Stomach (tissue), 9 donors: ENCODE measurements around the gene WNT9B. TPM values are rescaled to one million over a fixed set of nuclear protein-coding genes. Genes with fewer than 3 reads are reported as not detected.
A peak's percentile ranks its signal among the peaks of the same experiment; 100 is the strongest.
"Not testable (repeated sequence)": the region's sequence is repeated elsewhere in the genome, so short reads cannot be mapped to it uniquely, and the experiment has no call there.

ENCODE experiments used
- DNase-seq, 2 donors: peaks; one replicate each; pipeline versions ENCODE4 v3.0.0 to v3.0.0-alpha.2; 2013 to 2019
- H3K27ac ChIP-seq, 5 donors: fragments of 200-600 bp in 4 of 5; sonication (generic) in 4 of 5; one replicate each; pipeline ENCODE4 v1.5.1; 2013 to 2019; ENCODE audit warnings: mild to moderate bottlenecking in 1 of 5, moderate library complexity in 1 of 5
- H3K27me3 ChIP-seq, 3 donors: fragments of 200-600 bp; sonication (generic); one replicate each; pipeline ENCODE4 v1.5.1; 2017 to 2019; ENCODE audit warnings: mixed run types in 1 of 3
- H3K36me3 ChIP-seq, 4 donors: fragments of 200-600 bp; sonication (generic); 1 replicate in 3 of 4; 2 replicates in 1 of 4; pipeline ENCODE4 v1.5.1; 2016 to 2019
- H3K4me1 ChIP-seq, 4 donors: fragments of 200-600 bp; sonication (generic); one replicate each; pipeline ENCODE4 v1.5.1; 2016 to 2019
- H3K4me3 ChIP-seq, 4 donors: fragments of 200-600 bp; sonication (generic) in 3 of 4; one replicate each; pipeline ENCODE4 v1.5.1; 2016 to 2019; ENCODE audit warnings: mild to moderate bottlenecking in 1 of 4
- H3K9me3 ChIP-seq, 4 donors: fragments of 200-600 bp; sonication (generic); one replicate each; pipeline ENCODE4 v1.5.1; 2016 to 2019
- CTCF ChIP-seq, 7 experiments: fragments of 450-650 bp in 4 of 7; fragments of 200-600 bp in 3 of 7; sonication (generic) in 3 of 7; IDR thresholded peaks; one replicate each; pipeline ENCODE4 v1.5.1; 2016 to 2019; ENCODE audit warnings: antibody characterized with exemption in 7 of 7, control low read depth in 2 of 7, mild to moderate bottlenecking in 1 of 7
- EP300 ChIP-seq: sonication (generic); formaldehyde crosslinking; IDR thresholded peaks from one replicate; pipeline ENCODE4 v1.6.1; 2017; ENCODE audit warnings: antibody characterized with exemption
- POLR2A ChIP-seq, 4 donors: fragments of 450-650 bp; IDR thresholded peaks; one replicate each; pipeline ENCODE4 v1.6.1; 2016; ENCODE audit warnings: antibody characterized with exemption in 4 of 4, control low read depth in 2 of 4, mild to moderate bottlenecking in 1 of 4, moderate library complexity in 1 of 4
- POLR2AphosphoS5 ChIP-seq, 3 donors: sonication (generic); formaldehyde crosslinking; IDR thresholded peaks; one replicate each; pipeline ENCODE4 v1.6.1; 2016; ENCODE audit warnings: antibody characterized with exemption in 3 of 3
- WGBS, 5 donors: extraction: QIAGEN DNeasy Blood & Tissue Kit in 3 of 5; methylation state at CpG; one replicate each; pipeline versions ENCODE4 v1.1.5 to v1.1.7; 2013 to 2018; 5-methylcytosine and 5-hydroxymethylcytosine counted together
- intact Hi-C: fragments of 100-400 bp; cut with DNase I; formaldehyde crosslinking; loops from one replicate; pipeline ENCODE4 v1.15.1; 2023; ENCODE audit warnings: low total_unique reads
- polyA plus RNA-seq, 3 donors: library from polyadenylated mRNA; stranded (reverse); fragments of 200-250 nt; gene quantifications; one replicate each; pipeline ENCODE4 v1.2.3, GENCODE V29; 2013
- total RNA-seq, 5 donors: library from RNA; depleted of rRNA; stranded (reverse); fragments of >200 nt; gene quantifications; one replicate each; pipeline versions ENCODE4 v1.1.0 to v1.2.3, GENCODE V29; 2014 to 2016
- donor health status: healthy with polysubstance abuse.
- donor health status: Bipolar disorder and iron deficiency.
- donor health status: healthy.

WNT9B gene
- total and polyA plus RNA-seq, 8 donors = 0.05 TPM; not detected in 7

- no peak overlapping the region for H3K27ac ChIP-seq
- peaks cover 9 to 47% (median 17%) of the 10 kb centered on the region in 3 donors for H3K27me3 ChIP-seq
- no peak overlapping the region for H3K4me3 ChIP-seq
- TF ChIP-seq CTCF (IDR thresholded peaks at IDR 0.05) (no peak), POLR2A (IDR thresholded peaks at IDR 0.05) (no peak), POLR2AphosphoS5 (IDR thresholded peaks at IDR 0.05) (no peak), EP300 (no peak)
- intact Hi-C loops = no loop called here
- no peak for DNase-seq
- peaks cover 0 to 7% (median 6%) of the 10 kb centered on the region in 4 donors for H3K4me1 ChIP-seq
- peaks cover 0 to 2% (median 0%) of the 10 kb centered on the region in 4 donors for H3K9me3 ChIP-seq
- H3K36me3 ChIP-seq = no peaks in the 10 kb centered on the region
- WGBS, 5 donors = 65 to 78% (median 76%) methylated on average over 4 of the region's 4 CpGs
Observed at GRCh38 chr17:46837521-46837920, 13.9 kb upstream of the WNT9B start.

GRCh38 chr17:46839211-46839610 lies 12.2 kb upstream of the WNT9B start:
- Histone ChIP-seq H3K27ac (no peak overlapping the region), H3K4me3 (no peak overlapping the region), H3K4me1 (peaks cover 0 to 7% (median 6%) of the 10 kb centered on the region in 4 donors), H3K9me3 (peaks cover 3 to 14% (median 9%) of the 10 kb centered on the region in 4 donors), H3K36me3 (no peaks in the 10 kb centered on the region), H3K27me3 (peaks cover 9 to 53% (median 21%) of the 10 kb centered on the region in 3 donors)
- 89 to 95% (median 92%) methylated on average over 5 of the region's 5 CpGs for WGBS, 5 donors
- no peak for TF ChIP-seq POLR2AphosphoS5 (IDR thresholded peaks at IDR 0.05)
- no peak for TF ChIP-seq POLR2A (IDR thresholded peaks at IDR 0.05)
- no peak for TF ChIP-seq EP300
- no peak for TF ChIP-seq CTCF (IDR thresholded peaks at IDR 0.05)
- DNase-seq = no peak
- intact Hi-C loops = no loop called here

- Histone ChIP-seq H3K9me3 (peaks cover 3 to 14% (median 9%) of the 10 kb centered on the region in 4 donors), H3K27me3 (peaks cover 9 to 64% (median 21%) of the 10 kb centered on the region in 3 donors)
- intact Hi-C loops, H3K4me3 ChIP-seq, H3K36me3 ChIP-seq, H3K4me1 ChIP-seq, H3K27ac ChIP-seq, DNase-seq: not testable (repeated sequence)
- 49 to 75% (median 56%) methylated on average over 3 of the region's 3 CpGs for WGBS, 5 donors
Observed at GRCh38 chr17:46840596-46840995, 10.8 kb upstream of the WNT9B start.

GRCh38 chr17:46841561-46842379 lies 9.6 kb upstream of the WNT9B start:
- peaks cover 9 to 68% (median 21%) of the 10 kb centered on the region in 3 donors for H3K27me3 ChIP-seq
- no peak overlapping the region for H3K27ac ChIP-seq
- H3K4me1 ChIP-seq = peaks cover 0 to 7% (median 6%) of the 10 kb centered on the region in 4 donors
- intact Hi-C loops = no loop called here
- H3K36me3 ChIP-seq = no peaks in the 10 kb centered on the region
- DNase-seq = peak in 1 of 2 donors; percentile 50
- TF ChIP-seq CTCF (IDR thresholded peaks at IDR 0.05) = peak in 5 of 7 experiments; percentile 20 to 69 (median 67)
- TF ChIP-seq POLR2A (IDR thresholded peaks at IDR 0.05) = no peak
- no peak for TF ChIP-seq EP300
- TF ChIP-seq POLR2AphosphoS5 (IDR thresholded peaks at IDR 0.05) = no peak
- peaks cover 3 to 14% (median 9%) of the 10 kb centered on the region in 4 donors for H3K9me3 ChIP-seq
- WGBS, 5 donors = 16 to 28% (median 18%) methylated on average over 24 to 43 of the region's 43 CpGs
- peak overlapping the region in 1 of 4 donors; percentile 26 for H3K4me3 ChIP-seq

- intact Hi-C loops = no loop called here
- Histone ChIP-seq H3K9me3 (peaks cover 3 to 14% (median 9%) of the 10 kb centered on the region in 4 donors), H3K4me1 (peaks cover 0 to 7% (median 6%) of the 10 kb centered on the region in 4 donors), H3K4me3 (no peak overlapping the region), H3K36me3 (no peaks in the 10 kb centered on the region), H3K27ac (no peak overlapping the region), H3K27me3 (peaks cover 9 to 72% (median 21%) of the 10 kb centered on the region in 3 donors)
- no peak for TF ChIP-seq POLR2A (IDR thresholded peaks at IDR 0.05)
- TF ChIP-seq CTCF (IDR thresholded peaks at IDR 0.05) = peak in 1 of 7 experiments; percentile 27
- DNase-seq = no peak
- 91 to 100% (median 96%) methylated on average over 3 of the region's 3 CpGs for WGBS, 5 donors
Observed at GRCh38 chr17:46842835-46843234, 8.5 kb upstream of the WNT9B start.
